Measurements from ENCODE around the gene PRKAG2. TPM values are rescaled to one million over a fixed set of nuclear protein-coding genes. Genes with fewer than 3 reads are reported as not detected.
"Not testable (repeated sequence)": the region's sequence is repeated elsewhere in the genome, so short reads cannot be mapped to it uniquely, and the experiment has no call there.

The PRKAG2 gene
- total RNA-seq, 1 donor, result 21.2 TPM

DNA sequence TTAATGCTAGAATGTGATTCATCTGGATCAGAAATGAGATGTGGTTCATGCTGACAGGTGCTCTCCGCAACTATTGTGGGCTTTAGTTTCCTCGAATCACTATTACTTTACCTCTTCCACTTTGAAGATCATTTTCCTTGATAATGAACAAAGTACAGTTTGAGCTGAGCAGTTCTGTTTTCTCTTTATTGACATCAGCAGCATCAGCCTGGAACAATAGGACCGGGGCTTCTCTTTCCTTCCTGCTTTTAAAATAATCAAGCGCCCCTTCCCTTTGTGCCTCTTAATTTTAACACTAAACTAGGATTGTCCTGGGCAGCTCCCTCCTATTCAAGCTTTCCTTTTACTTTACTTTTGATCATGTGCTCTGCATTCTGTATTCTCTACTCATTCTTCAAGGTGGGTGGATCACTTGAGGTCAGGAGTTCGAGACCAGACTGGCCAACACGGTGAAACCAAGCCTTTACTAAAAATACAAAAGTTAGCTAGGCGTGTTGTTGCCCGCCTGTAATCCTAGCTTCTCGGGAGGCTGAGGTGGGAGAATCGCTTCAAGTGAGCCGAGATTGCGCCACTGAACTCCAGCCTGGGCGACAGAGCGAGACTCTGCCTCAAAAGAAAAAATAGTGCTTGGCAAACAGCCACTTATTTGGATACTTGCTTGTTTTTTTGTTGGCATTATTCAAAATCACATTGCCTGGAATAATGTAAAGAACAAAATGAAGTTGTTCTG lies 290.2 kb downstream of the PRKAG2 start:
- TF ChIP-seq, protein P1, sequence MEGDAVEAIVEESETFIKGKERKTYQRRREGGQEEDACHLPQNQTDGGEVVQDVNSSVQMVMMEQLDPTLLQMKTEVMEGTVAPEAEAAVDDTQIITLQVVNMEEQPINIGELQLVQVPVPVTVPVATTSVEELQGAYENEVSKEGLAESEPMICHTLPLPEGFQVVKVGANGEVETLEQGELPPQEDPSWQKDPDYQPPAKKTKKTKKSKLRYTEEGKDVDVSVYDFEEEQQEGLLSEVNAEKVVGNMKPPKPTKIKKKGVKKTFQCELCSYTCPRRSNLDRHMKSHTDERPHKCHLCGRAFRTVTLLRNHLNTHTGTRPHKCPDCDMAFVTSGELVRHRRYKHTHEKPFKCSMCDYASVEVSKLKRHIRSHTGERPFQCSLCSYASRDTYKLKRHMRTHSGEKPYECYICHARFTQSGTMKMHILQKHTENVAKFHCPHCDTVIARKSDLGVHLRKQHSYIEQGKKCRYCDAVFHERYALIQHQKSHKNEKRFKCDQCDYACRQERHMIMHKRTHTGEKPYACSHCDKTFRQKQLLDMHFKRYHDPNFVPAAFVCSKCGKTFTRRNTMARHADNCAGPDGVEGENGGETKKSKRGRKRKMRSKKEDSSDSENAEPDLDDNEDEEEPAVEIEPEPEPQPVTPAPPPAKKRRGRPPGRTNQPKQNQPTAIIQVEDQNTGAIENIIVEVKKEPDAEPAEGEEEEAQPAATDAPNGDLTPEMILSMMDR (IDR thresholded peaks at IDR 0.05; ENCODE audit: insufficient read depth, low read depth, low read length), result no peak
- no peak overlapping the region for H3K4me3 ChIP-seq (ENCODE audit: low read depth, low read length)
- no peak for DNase-seq (ENCODE audit: low read depth)

DNA sequence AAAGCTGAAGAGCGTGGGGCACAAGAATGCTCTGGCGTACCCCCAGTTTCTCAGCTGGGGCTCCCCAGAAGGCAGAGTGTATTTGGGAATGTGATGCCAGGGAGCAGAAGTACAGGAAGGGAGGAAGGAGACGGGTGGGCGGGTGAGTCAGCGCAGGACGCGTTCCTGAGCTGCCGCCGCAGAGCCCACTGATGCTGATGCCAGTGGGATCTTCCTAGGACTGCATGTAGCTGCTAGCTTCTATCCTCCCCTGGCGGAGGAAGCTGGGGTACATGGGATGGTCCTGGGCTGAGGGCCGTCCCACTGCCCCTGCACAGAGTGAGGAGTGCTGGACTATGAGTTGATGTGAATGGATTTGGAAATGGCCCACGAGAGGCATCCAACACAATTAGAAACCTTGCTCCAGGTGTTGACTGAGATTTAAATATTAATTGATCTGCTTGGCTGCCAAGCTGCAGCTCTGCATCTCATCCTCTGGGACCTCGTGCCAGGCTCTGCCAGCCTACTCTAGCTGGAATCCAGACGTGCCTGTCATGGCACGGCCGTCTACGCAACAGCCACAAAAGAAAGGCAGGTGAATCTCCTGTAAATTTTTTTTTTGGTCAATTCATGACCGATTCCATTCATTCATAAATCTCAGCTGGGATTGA lies 291.0 kb downstream of the PRKAG2 start:
- DNase-seq (ENCODE audit: low read depth), result no peak
- TF ChIP-seq, protein P1 (IDR thresholded peaks at IDR 0.05; ENCODE audit: insufficient read depth, low read depth, low read length), result no peak
- no peak overlapping the region for H3K4me3 ChIP-seq (ENCODE audit: low read depth, low read length)

DNA sequence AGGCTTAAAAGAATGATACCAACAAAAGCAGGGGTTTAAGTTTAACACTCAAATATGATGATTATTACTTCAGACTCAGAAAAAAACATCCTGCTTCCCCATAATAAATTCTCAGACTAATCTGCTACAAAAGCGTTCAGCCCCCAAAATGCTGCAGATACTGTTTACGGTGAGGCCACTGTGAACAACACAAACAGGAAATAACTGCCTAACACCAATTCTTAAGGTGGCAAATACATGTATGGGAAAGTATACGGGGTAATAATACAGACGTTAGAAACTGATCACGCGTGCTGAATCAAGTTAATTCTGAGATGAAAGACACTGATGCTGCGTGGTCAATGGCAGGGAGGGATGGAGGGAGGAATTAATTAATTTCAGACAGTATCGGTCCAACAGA lies 295.2 kb downstream of the PRKAG2 start:
- no peak for DNase-seq (ENCODE audit: low read depth)
- TF ChIP-seq, protein P1 (IDR thresholded peaks at IDR 0.05; ENCODE audit: insufficient read depth, low read depth, low read length), result no peak

DNA sequence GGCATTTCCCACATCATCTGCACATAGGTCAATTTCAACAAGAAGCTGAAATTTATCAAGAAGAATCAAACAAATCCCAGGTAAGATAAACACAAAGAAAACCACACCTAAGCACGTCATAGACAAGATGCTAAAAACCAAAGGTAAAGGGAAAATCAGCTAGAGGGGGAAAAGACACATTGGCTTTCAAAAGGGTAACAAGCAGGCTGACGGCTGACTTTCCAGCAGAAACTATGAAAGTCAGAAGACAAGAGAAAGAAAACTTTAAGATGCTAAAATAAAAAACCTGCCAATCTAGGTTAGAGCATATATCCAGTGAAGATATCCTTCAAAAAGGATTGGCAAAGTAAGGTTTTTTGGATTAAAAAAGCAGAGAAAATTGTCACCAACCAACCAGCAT lies 297.3 kb downstream of the PRKAG2 start:
- TF ChIP-seq, protein P1 (IDR thresholded peaks at IDR 0.05; ENCODE audit: insufficient read depth, low read depth, low read length), result no peak
- peak; percentile 19 for DNase-seq (ENCODE audit: low read depth)
- no peak overlapping the region for H3K4me3 ChIP-seq (ENCODE audit: low read depth, low read length)

More for the DNA sequence above, 295.2 kb downstream of the PRKAG2 start:
- H3K4me3 ChIP-seq (ENCODE audit: low read depth, low read length), result no peak overlapping the region

DNA sequence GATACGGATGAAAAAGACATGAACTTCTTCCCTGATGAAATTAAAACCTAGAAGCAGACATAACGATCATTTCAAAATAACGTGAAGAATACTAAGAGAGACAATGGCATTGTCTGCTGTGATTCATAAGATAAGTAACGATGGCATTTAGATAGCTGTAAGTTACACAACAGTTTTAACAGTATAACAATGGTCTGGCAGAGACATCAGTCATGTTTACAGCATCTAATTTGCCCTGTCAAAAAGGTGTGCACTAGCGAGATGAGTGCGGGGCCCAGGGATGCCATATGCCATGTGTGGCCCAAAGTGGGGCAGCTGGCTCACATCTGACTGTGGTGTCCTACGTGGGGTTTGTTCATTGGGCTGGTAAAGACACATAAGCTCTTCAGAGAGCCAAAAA lies 301.5 kb downstream of the PRKAG2 start:
- TF ChIP-seq, protein P1 (IDR thresholded peaks at IDR 0.05; ENCODE audit: insufficient read depth, low read depth, low read length), result no peak
- DNase-seq (ENCODE audit: low read depth), result no peak
- H3K4me3 ChIP-seq (ENCODE audit: low read depth, low read length), result no peak overlapping the region

DNA sequence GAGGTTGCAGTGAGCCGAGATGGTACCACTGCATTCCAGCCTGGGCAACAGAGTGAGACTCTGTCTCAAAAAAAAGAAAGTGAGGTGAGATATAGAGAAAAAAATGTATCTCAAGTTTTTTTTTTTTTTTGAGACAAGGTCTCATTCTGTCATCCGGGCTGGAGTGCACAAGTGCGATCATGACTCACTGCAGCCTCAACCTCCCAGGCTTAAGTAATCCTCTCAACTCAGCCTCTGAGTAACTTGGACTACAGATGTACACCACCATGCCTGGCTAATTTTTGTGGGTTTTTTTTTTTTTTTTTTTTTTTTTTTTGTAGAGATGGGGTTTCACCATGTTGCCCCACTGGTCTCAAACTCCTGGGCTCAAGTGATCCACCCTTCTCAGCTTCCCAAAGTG lies 303.9 kb downstream of the PRKAG2 start:
- peak; percentile 33 for DNase-seq (ENCODE audit: low read depth)
- H3K4me3 ChIP-seq (ENCODE audit: low read depth, low read length), result not testable (repeated sequence)

DNA sequence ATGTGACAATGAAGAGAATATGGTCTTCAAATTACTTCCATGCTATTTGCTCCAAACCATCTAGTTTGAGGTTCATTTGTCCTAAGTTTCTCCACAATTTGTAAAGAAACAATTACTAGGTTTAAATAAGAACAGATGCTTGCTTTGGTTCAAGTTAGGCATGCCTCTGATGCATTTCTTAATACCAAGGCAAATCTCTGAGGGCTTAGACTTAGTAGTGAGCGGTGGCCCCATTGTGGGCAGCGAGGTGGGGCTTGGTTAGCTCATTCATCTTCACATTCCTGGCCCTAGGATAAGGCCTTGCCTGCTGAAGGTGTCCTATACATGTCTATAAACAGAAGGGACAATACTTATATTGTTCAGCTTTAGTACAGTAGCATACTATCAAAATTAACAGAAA lies 304.8 kb downstream of the PRKAG2 start:
- no peak for DNase-seq (ENCODE audit: low read depth)
- TF ChIP-seq, protein P1 (IDR thresholded peaks at IDR 0.05; ENCODE audit: insufficient read depth, low read depth, low read length), result no peak
- no peak overlapping the region for H3K4me3 ChIP-seq (ENCODE audit: low read depth, low read length)

Data from fibroblast of villous mesenchyme (primary cell).